Pancreas (tissue), 10 donors: ENCODE data around the gene GCSAML. TPM values are rescaled to one million over a fixed set of nuclear protein-coding genes. Genes with fewer than 3 reads are reported as not detected.

Experiments
- ATAC-seq, 4 donors: fragments of 200-7000 bp; cut with Tn5 transposase; one replicate each; pipeline versions ENCODE4 v1.8.0 to v1.9.1; 2020; ENCODE audit warnings: mild to moderate bottlenecking in 4 of 4, moderate library complexity in 4 of 4
- DNase-seq, 6 donors: peaks; one replicate each; pipeline ENCODE4 v3.0.0-alpha.2; 2020
- FAIRE-seq: peaks from 2 replicates; lab custom pipeline; 2012; peaks lifted over from hg19 to GRCh38; lab: Jason Lieb, UNC
- H3K27ac ChIP-seq, 4 donors: fragments of 200-600 bp; sonication (generic); 1 replicate in 3 of 4; 2 replicates in 1 of 4; pipeline versions ENCODE4 v1.5.0 to v1.8.0; 2020
- H3K27me3 ChIP-seq, 4 donors: fragments of 200-600 bp; one replicate each; pipeline ENCODE4 v1.8.0; 2021
- H3K36me3 ChIP-seq, 3 donors: fragments of 200-600 bp; sonication (generic) in 1 of 3; one replicate each; pipeline versions ENCODE4 v1.5.0 to v1.8.0; 2020 to 2021
- H3K4me1 ChIP-seq, 3 donors: fragments of 200-600 bp; one replicate each; pipeline ENCODE4 v1.8.0; 2021
- H3K4me3 ChIP-seq, 4 donors: fragments of 200-600 bp; sonication (generic) in 2 of 4; one replicate each; pipeline versions ENCODE4 v1.5.0 to v1.8.0; 2020 to 2021
- H3K9me3 ChIP-seq, 4 donors: fragments of 200-600 bp; one replicate each; pipeline ENCODE4 v1.8.0; 2021
- CTCF ChIP-seq, 4 donors: fragments of 200-600 bp; sonication (generic) in 3 of 4; IDR thresholded peaks; one replicate each; pipeline versions ENCODE4 v1.5.0 to v1.8.0; 2021; ENCODE audit warnings: antibody characterized with exemption in 4 of 4
- WGBS, 2 donors: extraction: QIAGEN DNeasy Blood & Tissue Kit; methylation state at CpG; one replicate each; pipeline ENCODE4 v1.1.7; 2013; 5-methylcytosine and 5-hydroxymethylcytosine counted together
- intact Hi-C, 3 donors: fragments of 100-400 bp; cut with DNase I; formaldehyde crosslinking; loops; one replicate each; pipeline versions ENCODE4 v1.11.1 to v1.14.2; 2022
- polyA plus RNA-seq, 2 donors: library from polyadenylated mRNA; stranded (reverse); fragments of 200-250 nt; gene quantifications; one replicate each; pipeline ENCODE4 v1.2.3, GENCODE V29; 2013
- total RNA-seq, 6 donors: library from RNA; stranded (reverse); fragmentation: NEBNext Ultra II Directional in 4 of 6; extraction: Animal tissue kit (Norgen Biotek cat#: 25700) in 4 of 6; gene quantifications; one replicate each; pipeline versions ENCODE4 v1.2.1 to v1.2.4, GENCODE V29; 2021 to 2023
- donor health status: healthy with polysubstance abuse.
- donor health status: DM: no; HTN: no; CAD: no; lungs with moderate emphysema.
- donor health status: DM: no; HTN: no; CAD: no.
- donor health status: control.
- donor health status: control.
- donor health status: Bipolar disorder and iron deficiency.
- donor health status: DM: yes; HTN: yes; CAD: no.
- donor health status: DM: no; HTN: no; CAD: no.
- donor health status: DM: no; HTN: no; CAD: no.
- donor health status: DM: yes; HTN: yes; CAD: no.

GCSAML gene
- total and polyA plus RNA-seq, 8 donors: 0.03 to 0.37 (median 0.26) TPM; not detected in 3

- Histone ChIP-seq H3K9me3 (no peaks in the 10 kb centered on the region), H3K4me1 (no peaks in the 10 kb centered on the region), H3K27me3 (no peaks in the 10 kb centered on the region), H3K36me3 (no peaks in the 10 kb centered on the region), H3K4me3 (no peak overlapping the region), H3K27ac (no peak overlapping the region)
- DNase-seq (no peak), ATAC-seq (no peak), FAIRE-seq (no peak)
- no peak for TF ChIP-seq CTCF (IDR thresholded peaks at IDR 0.05)
- intact Hi-C loops: no loop called here
- 50 to 51% methylated on average over 9 of the region's 9 CpGs for WGBS, 2 donors
Measured at GRCh38 chr1:247562198-247562597, 13.3 kb downstream of the GCSAML start.

GRCh38 chr1:247574236-247574635, 25.3 kb downstream of the GCSAML start:
- H3K4me3 ChIP-seq: no peak overlapping the region

GRCh38 chr1:247574664-247575063, 25.7 kb downstream of the GCSAML start:
- no peak for DNase-seq
- Histone ChIP-seq H3K36me3 (no peaks in the 10 kb centered on the region), H3K27ac (no peak overlapping the region), H3K4me1 (no peaks in the 10 kb centered on the region), H3K27me3 (no peaks in the 10 kb centered on the region), H3K9me3 (no peaks in the 10 kb centered on the region), H3K4me3 (no peak overlapping the region)
- no peak for FAIRE-seq
- no peak for ATAC-seq
- no peak for TF ChIP-seq CTCF (IDR thresholded peaks at IDR 0.05)
- intact Hi-C loops: no loop called here

More at GRCh38 chr1:247574236-247574635, 25.3 kb downstream of the GCSAML start:
- FAIRE-seq (no peak), ATAC-seq (no peak), DNase-seq (no peak)
- no peak for TF ChIP-seq CTCF (IDR thresholded peaks at IDR 0.05)
- intact Hi-C loops: no loop called here
- no peak overlapping the region for H3K27ac ChIP-seq
- no peaks in the 10 kb centered on the region for H3K4me1 ChIP-seq
- H3K27me3 ChIP-seq: no peaks in the 10 kb centered on the region
- no peaks in the 10 kb centered on the region for H3K9me3 ChIP-seq
- no peaks in the 10 kb centered on the region for H3K36me3 ChIP-seq
- WGBS, 2 donors: 41 to 47% methylated on average over 1 of the region's 1 CpG

GRCh38 chr1:247576514-247576913, 27.6 kb downstream of the GCSAML start:
- no peak for TF ChIP-seq CTCF (IDR thresholded peaks at IDR 0.05)
- no peaks in the 10 kb centered on the region for H3K36me3 ChIP-seq
- no peaks in the 10 kb centered on the region for H3K4me1 ChIP-seq
- intact Hi-C loops: no loop called here
- FAIRE-seq (no peak), DNase-seq (no peak), ATAC-seq (no peak)
- no peak overlapping the region for H3K4me3 ChIP-seq
- H3K9me3 ChIP-seq: no peaks in the 10 kb centered on the region
- 26 to 36% methylated on average over 3 of the region's 3 CpGs for WGBS, 2 donors
- H3K27ac ChIP-seq: no peak overlapping the region
- no peaks in the 10 kb centered on the region for H3K27me3 ChIP-seq

- no peak for DNase-seq
- no peak for FAIRE-seq
- no peak for ATAC-seq
- Histone ChIP-seq H3K27ac (no peak overlapping the region), H3K36me3 (no peaks in the 10 kb centered on the region), H3K4me3 (no peak overlapping the region), H3K27me3 (no peaks in the 10 kb centered on the region), H3K9me3 (no peaks in the 10 kb centered on the region), H3K4me1 (no peaks in the 10 kb centered on the region)
- intact Hi-C loops: no loop called here
- TF ChIP-seq CTCF (IDR thresholded peaks at IDR 0.05): no peak
- 37 to 45% methylated on average over 5 of the region's 5 CpGs for WGBS, 2 donors
Measured at GRCh38 chr1:247578946-247579460, 30.1 kb downstream of the GCSAML start.
